Heart right ventricle (tissue), 16 donors: ENCODE measurements around the gene SPATC1L. TPM values are rescaled to one million over a fixed set of nuclear protein-coding genes. Genes with fewer than 3 reads are reported as not detected.

Source experiments
- ATAC-seq, 8 donors: fragments of 200-7000 bp; cut with Tn5 transposase; one replicate each; pipeline ENCODE4 v1.9.1; 2020; ENCODE audit warnings: mild to moderate bottlenecking in 8 of 8, moderate library complexity in 8 of 8, moderate number of reproducible peaks in 1 of 8
- DNase-seq, 2 donors: peaks; one replicate each; pipeline ENCODE4 v3.0.0-alpha.2; 2020
- H3K27ac ChIP-seq, 10 donors: fragments of 200-600 bp; sonication (generic) in 2 of 10; one replicate each; pipeline versions ENCODE4 v1.5.0 to v1.8.0; 2020 to 2022; ENCODE audit warnings: mild to moderate bottlenecking in 3 of 10
- H3K27me3 ChIP-seq, 7 donors: fragments of 200-600 bp; one replicate each; pipeline ENCODE4 v1.8.0; 2021 to 2022; ENCODE audit warnings: mild to moderate bottlenecking in 2 of 7
- H3K36me3 ChIP-seq, 9 donors: fragments of 200-600 bp; sonication (generic) in 1 of 9; one replicate each; pipeline versions ENCODE4 v1.5.0 to v1.8.0; 2020 to 2022; ENCODE audit warnings: mild to moderate bottlenecking in 2 of 9
- H3K4me1 ChIP-seq, 9 donors: fragments of 200-600 bp; sonication (generic) in 1 of 9; one replicate each; pipeline versions ENCODE4 v1.5.0 to v1.8.0; 2020 to 2022; ENCODE audit warnings: mild to moderate bottlenecking in 4 of 9
- H3K4me3 ChIP-seq, 10 donors: fragments of 200-600 bp; sonication (generic) in 2 of 10; one replicate each; pipeline versions ENCODE4 v1.5.0 to v1.8.0; 2020 to 2022; ENCODE audit warnings: mild to moderate bottlenecking in 7 of 10, moderate library complexity in 2 of 10
- H3K9me3 ChIP-seq, 11 donors: fragments of 200-600 bp in 10 of 11; sonication (generic) in 2 of 11; one replicate each; pipeline versions ENCODE4 v1.5.0 to v1.8.0; 2013 to 2022; ENCODE audit warnings: mild to moderate bottlenecking in 2 of 11, control low read depth in 1 of 11, moderate library complexity in 1 of 11
- WGBS, 2 donors: extraction: QIAGEN DNeasy Blood & Tissue Kit; methylation state at CpG; one replicate each; pipeline ENCODE4 v1.1.7; 2013; ENCODE audit warnings: inconsistent platforms in 1 of 2; 5-methylcytosine and 5-hydroxymethylcytosine counted together
- intact Hi-C, 10 donors: fragments of 100-400 bp; cut with DNase I; formaldehyde crosslinking; loops; one replicate each; pipeline versions ENCODE4 v1.11.1 to v1.14.2; 2022
- polyA plus RNA-seq, 2 donors: library from polyadenylated mRNA; stranded (reverse); fragments of 200-250 nt; gene quantifications; one replicate each; pipeline ENCODE4 v1.2.3, GENCODE V29; 2013
- total RNA-seq, 10 donors: library from RNA; stranded (reverse); fragmentation: NEBNext Ultra II Directional in 3 of 10; extraction: Animal tissue kit (Norgen Biotek cat#: 25700) in 3 of 10; gene quantifications; one replicate each; pipeline versions ENCODE4 v1.2.1 to v1.2.4, GENCODE V29; 2021 to 2023
- TF ChIP-seq, protein P1 (sequence below), 9 donors: fragments of 200-600 bp; sonication (generic) in 2 of 9; IDR thresholded peaks; one replicate each; pipeline versions ENCODE4 v1.5.0 to v1.8.0; 2021 to 2022; ENCODE audit warnings: antibody characterized with exemption in 9 of 9, mild to moderate bottlenecking in 5 of 9, moderate library complexity in 1 of 9
- donor health status: Arrhythmogenic right ventricular cardiomyopathy.
- donor health status: ischemic (EF 13 %, LVEDD 7.1; RV severe dilation, severe dysfunction).
- donor health status: healthy with polysubstance abuse.
- donor health status: DM: no; HTN: yes; CAD: no.
- donor health status: DM: no; HTN: no; CAD: no.
- donor health status: ischemic (EF 25% LVEDD 6.9; RV normal size, moderate dysfunction).
- donor health status: ischemic (EF 25% LVEDD 5.7; RV mildly dilated, moderate dysfunction).
- donor health status: healthy.
- donor health status: DM: yes; HTN: yes; CAD: no.
- donor health status: Ischemic cardiomyopathy.
- donor health status: ischemic (EF 35%, LVEDD 5.7; RV mildly dilated, moderate dysfunction).
- donor health status: nonischemic (EF 11% LVEDD 7.7; RV severe dilation, severe dysfunction).
- donor health status: DM: yes; HTN: yes; CAD: no.
- donor health status: PGD.
- donor health status: ischemic (EF 29% LVEDD 5.4; RV normal size, mild dysfunction).
- donor health status: nonischemic (EF 23%, LVEDD 6.1; RV moderate dilation, normal function).

The SPATC1L gene
- total and polyA plus RNA-seq, 12 donors: 4.7 to 14.6 (median 8.4) TPM

- no peak overlapping the region for H3K4me3 ChIP-seq
- H3K27me3 ChIP-seq: no peaks in the 10 kb centered on the region
- H3K36me3 ChIP-seq: peaks cover 12 to 89% (median 54%) of the 10 kb centered on the region in 9 donors
- peaks cover 0 to 11% (median 0%) of the 10 kb centered on the region in 11 donors for H3K9me3 ChIP-seq
- no peak overlapping the region for H3K27ac ChIP-seq
- ATAC-seq: no peak
- peak in 1 of 2 donors; percentile 2 for DNase-seq
- intact Hi-C loops: loop anchor here in 2 of 10 donors (5.0 to 10.0 kb wide), 2 partner anchors 51 to 119 kb away; no protein-coding TSS in a partner anchor
- TF ChIP-seq, protein P1, sequence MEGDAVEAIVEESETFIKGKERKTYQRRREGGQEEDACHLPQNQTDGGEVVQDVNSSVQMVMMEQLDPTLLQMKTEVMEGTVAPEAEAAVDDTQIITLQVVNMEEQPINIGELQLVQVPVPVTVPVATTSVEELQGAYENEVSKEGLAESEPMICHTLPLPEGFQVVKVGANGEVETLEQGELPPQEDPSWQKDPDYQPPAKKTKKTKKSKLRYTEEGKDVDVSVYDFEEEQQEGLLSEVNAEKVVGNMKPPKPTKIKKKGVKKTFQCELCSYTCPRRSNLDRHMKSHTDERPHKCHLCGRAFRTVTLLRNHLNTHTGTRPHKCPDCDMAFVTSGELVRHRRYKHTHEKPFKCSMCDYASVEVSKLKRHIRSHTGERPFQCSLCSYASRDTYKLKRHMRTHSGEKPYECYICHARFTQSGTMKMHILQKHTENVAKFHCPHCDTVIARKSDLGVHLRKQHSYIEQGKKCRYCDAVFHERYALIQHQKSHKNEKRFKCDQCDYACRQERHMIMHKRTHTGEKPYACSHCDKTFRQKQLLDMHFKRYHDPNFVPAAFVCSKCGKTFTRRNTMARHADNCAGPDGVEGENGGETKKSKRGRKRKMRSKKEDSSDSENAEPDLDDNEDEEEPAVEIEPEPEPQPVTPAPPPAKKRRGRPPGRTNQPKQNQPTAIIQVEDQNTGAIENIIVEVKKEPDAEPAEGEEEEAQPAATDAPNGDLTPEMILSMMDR (IDR thresholded peaks at IDR 0.05): no peak
- peaks cover 10 to 27% (median 16%) of the 10 kb centered on the region in 9 donors for H3K4me1 ChIP-seq
- WGBS, 2 donors: 96 to 97% methylated on average over 16 of the region's 16 CpGs
Observed at GRCh38 chr21:46113497-46114176, 70.6 kb downstream of the SPATC1L start.

GRCh38 chr21:46112725-46113215 is 71.5 kb downstream of the SPATC1L start:
- ATAC-seq (no peak), DNase-seq (peak in 1 of 2 donors; percentile 3)
- WGBS, 2 donors: 96% methylated on average over 20 of the region's 20 CpGs

DNA sequence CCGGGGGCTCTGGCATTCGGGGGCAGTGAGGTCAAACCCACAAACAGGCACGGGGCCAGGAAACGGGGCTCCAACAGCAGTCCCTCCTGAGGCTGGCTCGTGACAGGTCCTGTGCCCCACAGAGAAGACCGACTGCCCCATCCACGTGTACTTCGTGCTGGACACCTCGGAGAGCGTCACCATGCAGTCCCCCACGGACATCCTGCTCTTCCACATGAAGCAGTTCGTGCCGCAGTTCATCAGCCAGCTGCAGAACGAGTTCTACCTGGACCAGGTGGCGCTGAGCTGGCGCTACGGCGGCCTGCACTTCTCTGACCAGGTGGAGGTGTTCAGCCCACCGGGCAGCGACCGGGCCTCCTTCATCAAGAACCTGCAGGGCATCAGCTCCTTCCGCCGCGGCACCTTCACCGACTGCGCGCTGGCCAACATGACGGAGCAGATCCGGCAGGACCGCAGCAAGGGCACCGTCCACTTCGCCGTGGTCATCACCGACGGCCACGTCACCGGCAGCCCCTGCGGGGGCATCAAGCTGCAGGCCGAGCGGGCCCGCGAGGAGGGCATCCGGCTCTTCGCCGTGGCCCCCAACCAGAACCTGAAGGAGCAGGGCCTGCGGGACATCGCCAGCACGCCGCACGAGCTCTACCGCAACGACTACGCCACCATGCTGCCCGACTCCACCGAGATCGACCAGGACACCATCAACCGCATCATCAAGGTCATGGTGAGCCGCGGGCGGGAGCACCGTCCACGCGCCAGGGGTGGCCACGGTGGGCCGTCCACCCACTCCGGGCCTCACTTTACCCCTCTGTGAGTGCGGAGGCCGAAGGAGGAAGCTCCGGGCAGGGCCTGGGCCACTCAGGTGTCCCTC is 72.2 kb downstream of the SPATC1L start:
- peak; percentile 4 to 16 for DNase-seq
- ATAC-seq: no peak
- Histone ChIP-seq H3K27me3 (no peaks in the 10 kb centered on the region), H3K4me3 (no peak overlapping the region), H3K36me3 (peaks cover 6 to 74% (median 40%) of the 10 kb centered on the region in 9 donors), H3K4me1 (peaks cover 10 to 29% (median 16%) of the 10 kb centered on the region in 9 donors), H3K27ac (no peak overlapping the region), H3K9me3 (peaks cover 0 to 23% (median 8%) of the 10 kb centered on the region in 11 donors)
- TF ChIP-seq, protein P1 (IDR thresholded peaks at IDR 0.05): no peak
- intact Hi-C loops: loop anchor here in 2 of 10 donors (5.0 to 10.0 kb wide), 2 partner anchors 50 to 117 kb away; no protein-coding TSS in a partner anchor
- WGBS, 2 donors: 95 to 98% methylated on average over 69 of the region's 69 CpGs

More at GRCh38 chr21:46112725-46113215, 71.5 kb downstream of the SPATC1L start:
- H3K27ac ChIP-seq: no peak overlapping the region
- H3K36me3 ChIP-seq: peaks cover 10 to 81% (median 47%) of the 10 kb centered on the region in 9 donors
- no peak overlapping the region for H3K4me3 ChIP-seq
- TF ChIP-seq, protein P1 (IDR thresholded peaks at IDR 0.05): no peak
- intact Hi-C loops: loop anchor here in 2 of 10 donors (5.0 to 10.0 kb wide), 2 partner anchors 50 to 118 kb away; no protein-coding TSS in a partner anchor
- no peaks in the 10 kb centered on the region for H3K27me3 ChIP-seq
- H3K4me1 ChIP-seq: peaks cover 10 to 29% (median 16%) of the 10 kb centered on the region in 9 donors
- H3K9me3 ChIP-seq: peaks cover 0 to 19% (median 6%) of the 10 kb centered on the region in 11 donors

- intact Hi-C loops: loop anchor here in 2 of 10 donors (5.0 to 10.0 kb wide), 2 partner anchors 49 to 116 kb away; no protein-coding TSS in a partner anchor
- H3K27ac ChIP-seq: peak overlapping the region; percentile 61 to 87 (median 80)
- peaks cover 4 to 65% (median 33%) of the 10 kb centered on the region in 9 donors for H3K36me3 ChIP-seq
- DNase-seq (peak; percentile 4 to 10), ATAC-seq (peak in 1 of 8 donors; percentile 3)
- no peaks in the 10 kb centered on the region for H3K27me3 ChIP-seq
- WGBS, 2 donors: 86 to 94% methylated on average over 12 of the region's 12 CpGs
- peaks cover 10 to 29% (median 16%) of the 10 kb centered on the region in 9 donors for H3K4me1 ChIP-seq
- peaks cover 0 to 23% (median 8%) of the 10 kb centered on the region in 11 donors for H3K9me3 ChIP-seq
- H3K4me3 ChIP-seq: no peak overlapping the region
- TF ChIP-seq, protein P1 (IDR thresholded peaks at IDR 0.05): no peak
Observed at GRCh38 chr21:46111193-46111571, 73.1 kb downstream of the SPATC1L start.
